Subcutaneous adipose tissue (tissue), 4 donors: Measurements from ENCODE around the gene FBXW4. TPM values are rescaled to one million over a fixed set of nuclear protein-coding genes. Genes with fewer than 3 reads are reported as not detected.

Experiments
- total RNA-seq, 4 donors: library from RNA; depleted of rRNA; stranded (reverse); fragments of >200 nt; gene quantifications; one replicate each; pipeline ENCODE4 v1.1.0, GENCODE V29; 2016
- TF ChIP-seq, protein P1 (sequence below): fragments of 450-650 bp; IDR thresholded peaks from one replicate; pipeline ENCODE4 v1.5.1; 2016; ENCODE audit warnings: low read depth, mild to moderate bottlenecking, control low read depth, antibody characterized with exemption, moderate library complexity

The FBXW4 gene
- total RNA-seq, 4 donors from 2014 or later = 41.7 to 88.0 (median 57.7) TPM

- TF ChIP-seq, protein P1, sequence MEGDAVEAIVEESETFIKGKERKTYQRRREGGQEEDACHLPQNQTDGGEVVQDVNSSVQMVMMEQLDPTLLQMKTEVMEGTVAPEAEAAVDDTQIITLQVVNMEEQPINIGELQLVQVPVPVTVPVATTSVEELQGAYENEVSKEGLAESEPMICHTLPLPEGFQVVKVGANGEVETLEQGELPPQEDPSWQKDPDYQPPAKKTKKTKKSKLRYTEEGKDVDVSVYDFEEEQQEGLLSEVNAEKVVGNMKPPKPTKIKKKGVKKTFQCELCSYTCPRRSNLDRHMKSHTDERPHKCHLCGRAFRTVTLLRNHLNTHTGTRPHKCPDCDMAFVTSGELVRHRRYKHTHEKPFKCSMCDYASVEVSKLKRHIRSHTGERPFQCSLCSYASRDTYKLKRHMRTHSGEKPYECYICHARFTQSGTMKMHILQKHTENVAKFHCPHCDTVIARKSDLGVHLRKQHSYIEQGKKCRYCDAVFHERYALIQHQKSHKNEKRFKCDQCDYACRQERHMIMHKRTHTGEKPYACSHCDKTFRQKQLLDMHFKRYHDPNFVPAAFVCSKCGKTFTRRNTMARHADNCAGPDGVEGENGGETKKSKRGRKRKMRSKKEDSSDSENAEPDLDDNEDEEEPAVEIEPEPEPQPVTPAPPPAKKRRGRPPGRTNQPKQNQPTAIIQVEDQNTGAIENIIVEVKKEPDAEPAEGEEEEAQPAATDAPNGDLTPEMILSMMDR = no peak
Measured at GRCh38 chr10:101710793-101711192, 15.8 kb upstream of the FBXW4 start.

GRCh38 chr10:101710059-101710695 is 15.2 kb upstream of the FBXW4 start:
- TF ChIP-seq, protein P1 = no peak

- TF ChIP-seq, protein P1 = no peak
Measured at GRCh38 chr10:101709359-101710058, 14.5 kb upstream of the FBXW4 start.

GRCh38 chr10:101708870-101709269 is 13.9 kb upstream of the FBXW4 start:
- TF ChIP-seq, protein P1 = no peak

GRCh38 chr10:101708073-101708472 is 13.1 kb upstream of the FBXW4 start:
- TF ChIP-seq, protein P1 = no peak

- TF ChIP-seq, protein P1 = no peak
Measured at GRCh38 chr10:101704331-101704730, 9.4 kb upstream of the FBXW4 start.

GRCh38 chr10:101696632-101697031 is 1.7 kb upstream of the FBXW4 start:
- TF ChIP-seq, protein P1 = no peak
